HG03196 (cell line): ENCODE data around the gene BLOC1S6.
"Not testable (repeated sequence)": the region's sequence is repeated elsewhere in the genome, so short reads cannot be mapped to it uniquely, and the experiment has no call there.

Experiments used
- ATAC-seq: cut with Tn5 transposase; IDR thresholded peaks from one replicate; pipeline ENCODE4 v1.9.1; 2021; ENCODE audit not compliant: unreplicated experiment

Gene BLOC1S6

GRCh38 chr15:45637552-45638033 is 50.4 kb downstream of the BLOC1S6 start:
- peak; percentile 49 for ATAC-seq

GRCh38 chr15:45640616-45641015 is 53.4 kb downstream of the BLOC1S6 start:
- no peak for ATAC-seq

GRCh38 chr15:45641374-45641781 is 54.2 kb downstream of the BLOC1S6 start:
- no peak for ATAC-seq

GRCh38 chr15:45641999-45642932 is 55.1 kb downstream of the BLOC1S6 start:
- ATAC-seq: no peak

- no peak for ATAC-seq
Observed at GRCh38 chr15:45644437-45644836, 57.3 kb downstream of the BLOC1S6 start.

GRCh38 chr15:45645026-45645980 is 58.1 kb downstream of the BLOC1S6 start:
- no peak for ATAC-seq

GRCh38 chr15:45646220-45646619 is 59.0 kb downstream of the BLOC1S6 start:
- no peak for ATAC-seq

- ATAC-seq: no peak
Observed at GRCh38 chr15:45647828-45648227, 60.6 kb downstream of the BLOC1S6 start.

GRCh38 chr15:45648521-45649200 is 61.5 kb downstream of the BLOC1S6 start:
- peak; percentile 43 for ATAC-seq

- not testable (repeated sequence) for ATAC-seq
Observed at GRCh38 chr15:45650007-45650406, 62.8 kb downstream of the BLOC1S6 start.

- ATAC-seq: no peak
Observed at GRCh38 chr15:45650889-45651525, 63.8 kb downstream of the BLOC1S6 start.

GRCh38 chr15:45653702-45654424 is 66.7 kb downstream of the BLOC1S6 start:
- ATAC-seq: no peak

- ATAC-seq: no peak
Observed at GRCh38 chr15:45654749-45655148, 67.6 kb downstream of the BLOC1S6 start.

GRCh38 chr15:45657254-45657653 is 70.1 kb downstream of the BLOC1S6 start:
- no peak for ATAC-seq

- ATAC-seq: no peak
Observed at GRCh38 chr15:45657764-45658545, 70.8 kb downstream of the BLOC1S6 start.
